GM21723 (cell line): ENCODE data around the gene NRXN3.
"Not testable (repeated sequence)": the region's sequence is repeated elsewhere in the genome, so short reads cannot be mapped to it uniquely, and the experiment has no call there.

Source experiments
- ATAC-seq: cut with Tn5 transposase; IDR thresholded peaks from one replicate; pipeline ENCODE4 v1.9.1; 2021; ENCODE audit warnings: mild to moderate bottlenecking, moderate library complexity; ENCODE audit not compliant: unreplicated experiment

The NRXN3 gene

GRCh38 chr14:78982551-78982950 lies 812.4 kb downstream of the NRXN3 start:
- ATAC-seq, result no peak

GRCh38 chr14:78983126-78983525 lies 813.0 kb downstream of the NRXN3 start:
- ATAC-seq, result no peak

GRCh38 chr14:78985668-78986381 lies 815.7 kb downstream of the NRXN3 start:
- ATAC-seq, result no peak

- ATAC-seq, result no peak
These were observed 816.8 kb downstream of the NRXN3 start for GRCh38 chr14:78986989-78987388.

- no peak for ATAC-seq
These were observed 819.0 kb downstream of the NRXN3 start for GRCh38 chr14:78989221-78989620.

- ATAC-seq, result no peak
These were observed 822.7 kb downstream of the NRXN3 start for GRCh38 chr14:78992867-78993266.

GRCh38 chr14:78997811-78998210 lies 827.6 kb downstream of the NRXN3 start:
- ATAC-seq, result no peak

GRCh38 chr14:79009286-79009685 lies 839.1 kb downstream of the NRXN3 start:
- ATAC-seq, result no peak

- no peak for ATAC-seq
These were observed 841.1 kb downstream of the NRXN3 start for GRCh38 chr14:79011091-79011919.

- ATAC-seq, result no peak
These were observed 841.7 kb downstream of the NRXN3 start for GRCh38 chr14:79011920-79012204.

GRCh38 chr14:79016828-79017505 lies 846.8 kb downstream of the NRXN3 start:
- no peak for ATAC-seq

- no peak for ATAC-seq
These were observed 847.4 kb downstream of the NRXN3 start for GRCh38 chr14:79017561-79017960.

- ATAC-seq, result no peak
These were observed 848.7 kb downstream of the NRXN3 start for GRCh38 chr14:79018836-79019235.

- not testable (repeated sequence) for ATAC-seq
These were observed 849.7 kb downstream of the NRXN3 start for GRCh38 chr14:79019898-79020297.

GRCh38 chr14:79021766-79022165 lies 851.6 kb downstream of the NRXN3 start:
- ATAC-seq, result no peak

GRCh38 chr14:79027138-79027537 lies 857.0 kb downstream of the NRXN3 start:
- ATAC-seq, result no peak

GRCh38 chr14:79028281-79028680 lies 858.1 kb downstream of the NRXN3 start:
- ATAC-seq, result no peak

- no peak for ATAC-seq
These were observed 866.3 kb downstream of the NRXN3 start for GRCh38 chr14:79036441-79036840.

GRCh38 chr14:79037106-79037505 lies 866.9 kb downstream of the NRXN3 start:
- ATAC-seq, result no peak

- no peak for ATAC-seq
These were observed 867.4 kb downstream of the NRXN3 start for GRCh38 chr14:79037593-79037992.

GRCh38 chr14:79040790-79041189 lies 870.6 kb downstream of the NRXN3 start:
- no peak for ATAC-seq
